Lower leg skin (tissue), 3 donors: ENCODE results near the gene PDGFC.

Experiments
- POLR2A ChIP-seq, 2 donors: fragments of 450-650 bp; IDR thresholded peaks; one replicate each; pipeline ENCODE4 v1.6.1; 2016 to 2017; ENCODE audit warnings: antibody characterized with exemption in 2 of 2, mild to moderate bottlenecking in 1 of 2, moderate library complexity in 1 of 2
- TF ChIP-seq, protein P1 (sequence below), 3 donors: fragments of 450-650 bp; IDR thresholded peaks; one replicate each; pipeline ENCODE4 v1.5.1; 2016; ENCODE audit warnings: antibody characterized with exemption in 3 of 3, mild to moderate bottlenecking in 3 of 3, moderate library complexity in 2 of 3

DNA sequence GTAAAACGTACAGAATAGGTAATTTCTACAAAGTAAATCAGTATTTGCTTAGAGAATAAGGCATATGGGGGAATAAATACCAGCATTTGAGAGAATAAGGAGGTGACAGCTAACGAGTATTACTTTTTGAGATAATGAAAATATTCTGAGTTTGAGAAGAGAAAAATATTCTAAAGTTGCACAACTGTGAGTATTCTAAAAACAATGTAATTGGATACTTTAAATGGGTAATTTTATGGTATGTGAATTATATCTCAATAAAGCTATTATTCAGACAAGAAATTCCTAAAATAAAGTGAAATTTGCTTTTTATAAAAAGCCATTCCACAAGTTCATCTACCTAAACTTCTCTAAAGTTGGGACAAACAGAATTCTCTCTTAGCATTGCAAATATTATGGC lies 62.6 kb downstream of the PDGFC start:
- no peak for TF ChIP-seq POLR2A (IDR thresholded peaks at IDR 0.05)
- TF ChIP-seq, protein P1, sequence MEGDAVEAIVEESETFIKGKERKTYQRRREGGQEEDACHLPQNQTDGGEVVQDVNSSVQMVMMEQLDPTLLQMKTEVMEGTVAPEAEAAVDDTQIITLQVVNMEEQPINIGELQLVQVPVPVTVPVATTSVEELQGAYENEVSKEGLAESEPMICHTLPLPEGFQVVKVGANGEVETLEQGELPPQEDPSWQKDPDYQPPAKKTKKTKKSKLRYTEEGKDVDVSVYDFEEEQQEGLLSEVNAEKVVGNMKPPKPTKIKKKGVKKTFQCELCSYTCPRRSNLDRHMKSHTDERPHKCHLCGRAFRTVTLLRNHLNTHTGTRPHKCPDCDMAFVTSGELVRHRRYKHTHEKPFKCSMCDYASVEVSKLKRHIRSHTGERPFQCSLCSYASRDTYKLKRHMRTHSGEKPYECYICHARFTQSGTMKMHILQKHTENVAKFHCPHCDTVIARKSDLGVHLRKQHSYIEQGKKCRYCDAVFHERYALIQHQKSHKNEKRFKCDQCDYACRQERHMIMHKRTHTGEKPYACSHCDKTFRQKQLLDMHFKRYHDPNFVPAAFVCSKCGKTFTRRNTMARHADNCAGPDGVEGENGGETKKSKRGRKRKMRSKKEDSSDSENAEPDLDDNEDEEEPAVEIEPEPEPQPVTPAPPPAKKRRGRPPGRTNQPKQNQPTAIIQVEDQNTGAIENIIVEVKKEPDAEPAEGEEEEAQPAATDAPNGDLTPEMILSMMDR (IDR thresholded peaks at IDR 0.05): no peak
